Measurements from ENCODE around the gene NRP2. TPM values are rescaled to one million over a fixed set of nuclear protein-coding genes. Genes with fewer than 3 reads are reported as not detected.

The NRP2 gene
- total RNA-seq, 2 experiments from 2014 or later, result 0.35 to 2.6 TPM

GRCh38 chr2:205726506-205726905, 44.2 kb downstream of the NRP2 start:
- no peak overlapping the region for H2AFZ ChIP-seq (ENCODE audit: low read length)
- H3K79me2 ChIP-seq (ENCODE audit: insufficient read depth, low read depth, low read length), result no peaks in the 10 kb centered on the region
- TF ChIP-seq CTCF (conservative IDR thresholded peaks at IDR 0.05; ENCODE audit: low read length), result no peak
- no peak for TF ChIP-seq EZH2phosphoT487 (IDR thresholded peaks at IDR 0.05; ENCODE audit: borderline replicate concordance, low read depth, low read length)
- H3K9me2 ChIP-seq (ENCODE audit: insufficient read depth, low read length), result no peaks in the 10 kb centered on the region
- no peak overlapping the region for H3K4me2 ChIP-seq (ENCODE audit: low read length)
- H3K9me3 ChIP-seq (ENCODE audit: low read length), result no peaks in the 10 kb centered on the region
- no peak overlapping the region for H3K4me3 ChIP-seq (ENCODE audit: low read depth, low read length, poor library complexity, severe bottlenecking)
- no peaks in the 10 kb centered on the region for H4K20me1 ChIP-seq (ENCODE audit: insufficient read depth, low read length)
- BruUV-seq (replicated peaks), result no TSS peak
- no peaks in the 10 kb centered on the region for H3K4me1 ChIP-seq (ENCODE audit: insufficient read depth, low read length, poor library complexity, severe bottlenecking)
- intact Hi-C loops (cut with micrococcal nuclease; ENCODE audit: unreplicated experiment), result no loop called here
- ChIA-PET POLR2A (interaction anchor here (1.0 to 1.8 kb wide), 2 partner anchors 19 to 71 kb away, joined by 3 to 4 read pairs; no protein-coding TSS in a partner anchor), CTCF (ENCODE audit: unreplicated experiment) (no interaction called here)
- H3K27ac ChIP-seq (ENCODE audit: low read depth, low read length, poor library complexity, severe bottlenecking), result no peak overlapping the region
- H3K36me3 ChIP-seq (ENCODE audit: insufficient read depth, low read length), result no peaks in the 10 kb centered on the region
- no peak for DNase-seq (ENCODE audit: low spot score)

GRCh38 chr2:205727174-205727573, 44.9 kb downstream of the NRP2 start:
- Histone ChIP-seq H4K20me1 (ENCODE audit: insufficient read depth, low read length) (no peaks in the 10 kb centered on the region), H3K79me2 (ENCODE audit: insufficient read depth, low read depth, low read length) (no peaks in the 10 kb centered on the region), H3K27ac (ENCODE audit: low read depth, low read length, poor library complexity, severe bottlenecking) (no peak overlapping the region), H3K4me2 (ENCODE audit: low read length) (no peak overlapping the region), H3K4me1 (ENCODE audit: insufficient read depth, low read length, poor library complexity, severe bottlenecking) (no peaks in the 10 kb centered on the region), H3K4me3 (ENCODE audit: low read depth, low read length, poor library complexity, severe bottlenecking) (no peak overlapping the region), H3K36me3 (ENCODE audit: insufficient read depth, low read length) (no peaks in the 10 kb centered on the region), H3K9me2 (ENCODE audit: insufficient read depth, low read length) (no peaks in the 10 kb centered on the region), H2AFZ (ENCODE audit: low read length) (no peak overlapping the region), H3K9me3 (ENCODE audit: low read length) (no peaks in the 10 kb centered on the region)
- CTCF ChIA-PET (ENCODE audit: unreplicated experiment), result no interaction called here
- TF ChIP-seq EZH2phosphoT487 (IDR thresholded peaks at IDR 0.05; ENCODE audit: borderline replicate concordance, low read depth, low read length) (no peak), CTCF (conservative IDR thresholded peaks at IDR 0.05; ENCODE audit: low read length) (no peak)
- intact Hi-C loops (cut with micrococcal nuclease; ENCODE audit: unreplicated experiment), result no loop called here
- POLR2A ChIA-PET, result interaction anchor here (1.0 to 1.8 kb wide), 2 partner anchors 20 to 71 kb away, joined by 3 to 4 read pairs; no protein-coding TSS in a partner anchor
- DNase-seq (ENCODE audit: low spot score), result no peak
- BruUV-seq (replicated peaks), result no TSS peak

GRCh38 chr2:205728366-205728765, 46.1 kb downstream of the NRP2 start:
- H4K20me1 ChIP-seq (ENCODE audit: insufficient read depth, low read length), result no peaks in the 10 kb centered on the region
- no TSS peak for BruUV-seq (replicated peaks)
- no peaks in the 10 kb centered on the region for H3K36me3 ChIP-seq (ENCODE audit: insufficient read depth, low read length)
- no peak overlapping the region for H3K27ac ChIP-seq (ENCODE audit: low read depth, low read length, poor library complexity, severe bottlenecking)
- no peak overlapping the region for H2AFZ ChIP-seq (ENCODE audit: low read length)
- no peak for DNase-seq (ENCODE audit: low spot score)
- no peak overlapping the region for H3K4me2 ChIP-seq (ENCODE audit: low read length)
- H3K9me3 ChIP-seq (ENCODE audit: low read length), result no peaks in the 10 kb centered on the region
- no peaks in the 10 kb centered on the region for H3K4me1 ChIP-seq (ENCODE audit: insufficient read depth, low read length, poor library complexity, severe bottlenecking)
- no peaks in the 10 kb centered on the region for H3K79me2 ChIP-seq (ENCODE audit: insufficient read depth, low read depth, low read length)
- intact Hi-C loops (cut with micrococcal nuclease; ENCODE audit: unreplicated experiment), result no loop called here
- H3K4me3 ChIP-seq (ENCODE audit: low read depth, low read length, poor library complexity, severe bottlenecking), result no peak overlapping the region
- POLR2A ChIA-PET, result no interaction called here
- H3K9me2 ChIP-seq (ENCODE audit: insufficient read depth, low read length), result no peaks in the 10 kb centered on the region
- no peak for TF ChIP-seq CTCF (conservative IDR thresholded peaks at IDR 0.05; ENCODE audit: low read length)
- no peak for TF ChIP-seq EZH2phosphoT487 (IDR thresholded peaks at IDR 0.05; ENCODE audit: borderline replicate concordance, low read depth, low read length)
- CTCF ChIA-PET (ENCODE audit: unreplicated experiment), result interaction anchor here (0.5 kb wide), 1 partner anchor 1404 kb away, joined by 4 read pairs; no protein-coding TSS in a partner anchor
